ENCODE data around the gene NRARP. TPM values are rescaled to one million over a fixed set of nuclear protein-coding genes. Genes with fewer than 3 reads are reported as not detected.

Gene NRARP
- total and polyA plus RNA-seq, 2 of the 13 experiments (the other 11 are each of a cell fraction or from before 2014, with no cell fraction given), result 0.22 to 0.46 TPM

GRCh38 chr9:137268538-137269201 lies 33.4 kb downstream of the NRARP start (continued):
- peak; percentile 89 for TF ChIP-seq NFE2L2 (IDR thresholded peaks at IDR 0.05; ENCODE audit: low read length)
- no peak for TF ChIP-seq SAP130 (CRISPR knock-in tag; IDR thresholded peaks at IDR 0.05; ENCODE audit: low read depth)
- TF ChIP-seq MAFK (conservative IDR thresholded peaks at IDR 0.05 in 1 of 2, IDR thresholded peaks at IDR 0.05 in 1 of 2; ENCODE audit: low read length in 2 of 2), result peak in 1 of 2 experiments; percentile 32; a peak in 2 of 4 replicates

- intact Hi-C loops (cut with micrococcal nuclease; ENCODE audit: unreplicated experiment), result no loop called here
- Histone ChIP-seq H3K4me1 (ENCODE audit: insufficient read depth, low read length) (peaks cover 19% of the 10 kb centered on the region), H3K4me2 (ENCODE audit: low read depth, low read length) (no peak overlapping the region), H3K79me2 (ENCODE audit: insufficient read depth, low read length) (no peaks in the 10 kb centered on the region), H3K27ac (ENCODE audit: extremely low read length, insufficient read depth, low read length) (peak overlapping the region; percentile 63), H3K9ac (ENCODE audit: insufficient read depth, low read depth, low read length) (no peak overlapping the region), H3K9me3 (ENCODE audit: low read length) (no peaks in the 10 kb centered on the region), H2AFZ (ENCODE audit: low read length) (no peak overlapping the region), H3K27me3 (ENCODE audit: control insufficient read depth in 1 of 2, insufficient read depth in 2 of 2, low read length in 2 of 2) (no peaks in the 10 kb centered on the region), H3K36me3 (replicated peaks in 1 of 2; ENCODE audit: control insufficient read depth in 1 of 2, insufficient read depth in 2 of 2, low read length in 2 of 2) (peaks cover 20 to 35% of the 10 kb centered on the region in 2 experiments; a peak in 4 of 5 replicates), H4K20me1 (ENCODE audit: insufficient read depth, low read length) (no peaks in the 10 kb centered on the region; the same call in 1 of the 2 replicates), H3K4me3 (replicated peaks in 1 of 3; ENCODE audit: insufficient read depth in 1 of 3, low read depth in 2 of 3, low read length in 3 of 3) (no peak overlapping the region)
- BruUV-seq (replicated peaks), result TSS peak; percentile 36
- ATAC-seq (no peak), DNase-seq (ENCODE audit: low spot score) (no peak), FAIRE-seq (no peak)
- no peak for TF ChIP-seq IKZF4 (CRISPR knock-in tag; IDR thresholded peaks at IDR 0.05; ENCODE audit: borderline replicate concordance, low read depth, not compliant biosample characterization)
- TF ChIP-seq RXRA (CRISPR knock-in tag; IDR thresholded peaks at IDR 0.05), result 0 out of 2 replicates have a peak, but pooled peaks have one; percentile 3
- CTCF ChIA-PET (ENCODE audit: low intra/inter-chr PET ratio, low total read pairs), result no interaction called here
- POLR2A ChIA-PET, result interaction anchor here (2.5 to 3.4 kb wide), 2 partner anchors 9 to 27 kb away, joined by 11 read pairs; partner anchors contain the start of genes TOR4A and TUBB4B
- in situ Hi-C loops (cut with HindIII; ENCODE audit: extremely low pct_ligation_motif_present, low pct_unique_long_range_greater_than_20kb), result no loop called here
- WGBS (ENCODE audit: low lambda C conversion rate), result 93% methylated on average over 6 of the region's 6 CpGs
Observed at GRCh38 chr9:137267933-137268355, 34.1 kb downstream of the NRARP start.
